ENCODE measurements around the gene ASNSD1. TPM values are rescaled to one million over a fixed set of nuclear protein-coding genes. Genes with fewer than 3 reads are reported as not detected.
A peak's percentile ranks its signal among the peaks of the same experiment; 100 is the strongest.

ASNSD1 gene
- total and polyA plus RNA-seq, 9 of the 15 experiments (the other 6 are each of a cell fraction or from before 2014, with no cell fraction given): 23.9 to 56.4 (median 38.3) TPM

DNA sequence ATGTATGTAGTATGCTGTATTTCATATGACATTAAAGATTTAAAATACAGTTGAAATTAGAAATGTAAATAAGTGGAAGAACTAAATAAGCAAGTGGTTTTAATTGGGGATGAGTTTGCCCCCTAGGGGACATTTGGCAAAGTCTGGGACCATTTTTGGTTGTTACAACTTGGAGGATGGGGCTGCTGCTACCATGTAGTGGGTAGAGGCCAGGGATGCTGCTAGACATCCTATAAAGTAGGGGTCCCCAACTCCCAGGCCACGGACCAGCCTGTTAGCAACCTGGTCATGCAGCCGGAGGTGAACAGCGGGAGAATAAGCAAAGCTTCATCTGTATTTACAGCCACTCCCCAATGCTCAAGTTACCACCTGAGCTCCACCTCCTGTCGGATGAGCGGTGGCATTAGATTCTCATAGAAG is 27.9 kb upstream of the ASNSD1 start (continued):
- TF ChIP-seq, protein P1, sequence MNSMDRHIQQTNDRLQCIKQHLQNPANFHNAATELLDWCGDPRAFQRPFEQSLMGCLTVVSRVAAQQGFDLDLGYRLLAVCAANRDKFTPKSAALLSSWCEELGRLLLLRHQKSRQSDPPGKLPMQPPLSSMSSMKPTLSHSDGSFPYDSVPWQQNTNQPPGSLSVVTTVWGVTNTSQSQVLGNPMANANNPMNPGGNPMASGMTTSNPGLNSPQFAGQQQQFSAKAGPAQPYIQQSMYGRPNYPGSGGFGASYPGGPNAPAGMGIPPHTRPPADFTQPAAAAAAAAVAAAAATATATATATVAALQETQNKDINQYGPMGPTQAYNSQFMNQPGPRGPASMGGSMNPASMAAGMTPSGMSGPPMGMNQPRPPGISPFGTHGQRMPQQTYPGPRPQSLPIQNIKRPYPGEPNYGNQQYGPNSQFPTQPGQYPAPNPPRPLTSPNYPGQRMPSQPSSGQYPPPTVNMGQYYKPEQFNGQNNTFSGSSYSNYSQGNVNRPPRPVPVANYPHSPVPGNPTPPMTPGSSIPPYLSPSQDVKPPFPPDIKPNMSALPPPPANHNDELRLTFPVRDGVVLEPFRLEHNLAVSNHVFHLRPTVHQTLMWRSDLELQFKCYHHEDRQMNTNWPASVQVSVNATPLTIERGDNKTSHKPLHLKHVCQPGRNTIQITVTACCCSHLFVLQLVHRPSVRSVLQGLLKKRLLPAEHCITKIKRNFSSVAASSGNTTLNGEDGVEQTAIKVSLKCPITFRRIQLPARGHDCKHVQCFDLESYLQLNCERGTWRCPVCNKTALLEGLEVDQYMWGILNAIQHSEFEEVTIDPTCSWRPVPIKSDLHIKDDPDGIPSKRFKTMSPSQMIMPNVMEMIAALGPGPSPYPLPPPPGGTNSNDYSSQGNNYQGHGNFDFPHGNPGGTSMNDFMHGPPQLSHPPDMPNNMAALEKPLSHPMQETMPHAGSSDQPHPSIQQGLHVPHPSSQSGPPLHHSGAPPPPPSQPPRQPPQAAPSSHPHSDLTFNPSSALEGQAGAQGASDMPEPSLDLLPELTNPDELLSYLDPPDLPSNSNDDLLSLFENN (IDR thresholded peaks at IDR 0.05; ENCODE audit: low read depth in 2 of 2, low read length in 2 of 2): no peak
- TF ChIP-seq ETS1 (conservative IDR thresholded peaks at IDR 0.05; ENCODE audit: control insufficient read depth, low read depth, low read length): no peak
- no peak for TF ChIP-seq ILK (tag; IDR thresholded peaks at IDR 0.05; ENCODE audit: borderline replicate concordance, low read depth)
- TF ChIP-seq RFX1 (IDR thresholded peaks at IDR 0.05): no peak
- TF ChIP-seq REST (IDR thresholded peaks at IDR 0.05; ENCODE audit: borderline replicate concordance): peak; percentile 39; the same call in 1 of the 2 replicates
- TF ChIP-seq REST (CRISPR knock-in tag; IDR thresholded peaks at IDR 0.05; ENCODE audit: low read depth): no peak
- no peak for TF ChIP-seq MCM5 (IDR thresholded peaks at IDR 0.05; ENCODE audit: low read depth)
- no peak for TF ChIP-seq MEIS2 (IDR thresholded peaks at IDR 0.05; ENCODE audit: partially characterized antibody)
- TF ChIP-seq CC2D1A (IDR thresholded peaks at IDR 0.05): no peak
- TF ChIP-seq SOX6 (IDR thresholded peaks at IDR 0.05): no peak
- TF ChIP-seq SNRNP70 (optimal IDR thresholded peaks at IDR 0.05; ENCODE audit: low read depth, low read length): no peak
- no peak for TF ChIP-seq TSC22D4 (tag; IDR thresholded peaks at IDR 0.05)
- TF ChIP-seq ZNF133 (CRISPR knock-in tag; IDR thresholded peaks at IDR 0.05): no peak
- TF ChIP-seq ZNF239 (CRISPR knock-in tag; IDR thresholded peaks at IDR 0.05): no peak
- peak; percentile 54 to 65 for TF ChIP-seq RAD21 (CRISPR knock-in tag; conservative IDR thresholded peaks at IDR 0.05 in 1 of 2, IDR thresholded peaks at IDR 0.05 in 1 of 2)
